ENCODE measurements around the gene CASTOR1.

CASTOR1 gene

DNA sequence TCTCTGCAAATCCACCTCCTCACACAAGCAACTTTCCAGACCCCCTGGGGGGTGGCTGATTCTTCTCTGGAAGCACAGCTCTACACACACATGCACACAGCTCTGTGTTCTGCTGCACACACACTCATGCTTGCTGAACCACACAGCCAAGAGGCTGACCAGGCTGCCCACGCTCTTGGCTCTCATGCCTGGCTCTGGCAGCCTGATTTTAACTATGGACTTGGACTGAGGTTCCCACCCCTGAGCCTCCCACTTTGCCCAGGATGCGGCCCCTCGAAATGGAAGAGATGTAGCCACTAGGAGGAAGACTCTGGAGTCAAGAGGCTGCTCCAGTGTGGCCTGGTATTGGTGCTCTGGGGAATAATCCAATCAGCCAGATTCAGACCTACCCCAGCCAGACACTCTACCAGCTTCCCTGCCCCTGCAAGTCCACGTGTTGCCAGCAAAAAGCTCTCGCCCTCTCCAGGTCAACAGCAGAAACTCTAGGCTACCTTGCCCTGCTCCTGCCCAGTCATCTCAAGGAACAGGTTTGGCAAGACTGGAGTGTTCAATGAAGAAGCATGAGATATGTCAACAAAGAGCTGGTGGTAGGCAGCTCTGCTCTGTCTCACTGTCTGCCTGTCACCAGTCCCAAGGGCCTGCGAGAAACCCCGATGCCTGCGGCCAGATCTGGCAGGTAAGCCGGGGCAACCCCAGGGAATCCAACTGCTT lies 8.8 kb upstream of the CASTOR1 start:
- no peak for DNase-seq

DNA sequence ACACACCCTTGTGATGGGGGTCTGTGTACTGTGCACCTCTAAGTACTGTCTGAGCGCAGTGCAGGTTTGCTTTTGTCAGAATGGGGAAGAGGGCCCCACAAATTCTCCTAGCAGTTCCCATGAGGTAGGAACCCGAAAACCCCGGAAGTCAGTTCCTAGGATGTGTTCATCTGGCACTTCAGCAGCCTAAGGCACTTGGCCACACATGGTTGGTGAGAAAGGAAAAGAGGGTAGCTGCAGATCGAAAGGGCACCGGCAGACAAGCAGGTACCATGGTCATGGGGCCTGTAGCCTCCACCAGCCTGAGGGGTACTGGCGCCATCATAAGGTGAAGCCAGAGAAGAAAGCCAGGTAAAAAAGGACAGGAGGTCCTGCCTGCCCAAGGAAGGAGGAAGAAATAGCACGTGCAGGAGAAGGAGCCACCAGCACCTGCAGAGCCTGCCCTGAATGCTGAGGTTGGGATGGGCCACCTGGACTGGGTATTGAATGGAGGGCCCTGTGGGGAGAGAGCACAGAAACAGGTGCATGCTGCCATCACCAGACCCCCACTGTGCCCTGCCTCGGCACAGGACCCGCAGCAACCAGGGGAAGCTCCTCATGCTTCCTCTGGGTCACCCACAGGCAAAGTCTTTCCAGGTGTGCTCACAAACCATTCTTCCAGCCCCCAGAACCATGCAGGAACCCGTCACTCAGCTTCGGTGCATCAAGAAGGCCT lies 8.1 kb upstream of the CASTOR1 start:
- DNase-seq = no peak

DNA sequence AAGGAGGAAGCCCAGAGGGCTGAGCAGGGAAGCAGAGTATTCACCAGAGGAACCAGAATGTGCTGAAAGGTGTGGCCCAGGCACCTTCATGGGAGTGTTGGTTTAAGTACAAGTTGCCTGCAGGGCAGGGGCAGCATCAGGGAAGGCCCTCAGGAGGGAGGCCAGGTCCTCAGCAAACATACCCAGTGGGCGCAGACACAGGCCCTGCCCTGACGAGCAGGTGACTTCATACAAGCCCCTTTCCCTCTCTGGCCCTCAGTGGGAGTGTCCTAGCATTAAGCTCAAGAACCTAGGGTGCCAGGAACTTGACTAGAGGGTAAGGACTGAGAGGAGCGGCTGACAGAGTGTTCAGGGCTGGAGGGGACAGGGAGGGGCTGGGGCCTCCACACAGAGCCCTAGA lies 7.5 kb upstream of the CASTOR1 start:
- DNase-seq = no peak

DNA sequence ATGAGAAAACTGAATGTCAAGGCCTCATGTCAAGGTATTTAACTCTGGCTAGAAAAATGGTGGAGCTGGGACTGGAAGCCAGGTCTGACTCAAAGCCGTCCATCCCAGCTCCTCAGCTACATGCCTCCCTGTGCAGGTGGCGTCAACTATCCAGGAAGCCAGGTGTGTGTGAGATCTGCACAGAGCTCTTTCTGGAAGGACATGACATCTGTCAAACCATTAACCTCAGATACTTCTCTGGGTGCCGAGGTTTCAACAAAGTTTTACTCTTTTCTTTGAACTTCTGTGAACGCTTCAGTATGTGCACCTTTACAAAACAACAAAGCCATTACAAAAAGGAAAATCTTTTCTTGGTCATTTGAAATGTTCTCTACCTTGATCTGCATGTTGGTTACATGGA lies 7.0 kb upstream of the CASTOR1 start:
- no peak for DNase-seq

DNA sequence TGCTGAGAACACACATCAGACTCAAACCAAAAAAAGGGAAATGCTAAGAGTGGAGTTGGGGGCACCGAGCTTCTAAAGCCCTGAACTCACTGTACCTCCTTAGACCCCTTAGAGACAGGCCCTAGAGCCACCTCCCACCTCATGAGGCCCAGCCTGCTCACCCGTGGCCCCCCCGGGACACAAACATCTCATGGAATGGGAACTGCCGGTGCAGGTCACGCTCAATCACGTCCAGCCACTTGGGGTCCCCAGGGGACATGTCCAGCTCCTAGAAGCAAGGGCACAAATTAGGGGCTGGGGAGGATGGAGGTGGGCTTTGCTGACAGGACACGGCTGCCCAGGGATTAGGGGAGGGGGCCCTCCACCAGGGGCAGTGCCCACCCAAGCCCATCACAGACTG lies 6.3 kb upstream of the CASTOR1 start:
- DNase-seq = no peak

DNA sequence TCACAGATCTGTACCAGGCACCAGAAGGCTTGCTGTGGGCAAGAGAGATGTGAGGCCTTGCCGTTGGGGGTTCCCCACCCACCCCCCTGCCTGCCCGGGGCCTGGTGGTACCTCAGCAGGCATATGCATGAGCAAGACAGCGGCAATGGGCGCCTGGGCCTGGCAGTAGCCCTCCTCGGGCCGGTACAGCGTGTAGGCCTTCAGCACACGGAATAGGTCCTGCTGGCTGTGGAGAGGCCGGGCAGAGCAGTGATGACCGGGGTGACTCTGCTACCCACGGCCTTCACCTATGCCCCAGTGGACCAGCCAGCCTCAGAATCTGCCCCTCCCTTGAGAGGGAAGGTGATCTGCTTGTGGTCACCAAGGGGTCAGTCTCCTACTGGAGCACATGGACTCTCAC lies 5.5 kb upstream of the CASTOR1 start:
- DNase-seq = no peak

DNA sequence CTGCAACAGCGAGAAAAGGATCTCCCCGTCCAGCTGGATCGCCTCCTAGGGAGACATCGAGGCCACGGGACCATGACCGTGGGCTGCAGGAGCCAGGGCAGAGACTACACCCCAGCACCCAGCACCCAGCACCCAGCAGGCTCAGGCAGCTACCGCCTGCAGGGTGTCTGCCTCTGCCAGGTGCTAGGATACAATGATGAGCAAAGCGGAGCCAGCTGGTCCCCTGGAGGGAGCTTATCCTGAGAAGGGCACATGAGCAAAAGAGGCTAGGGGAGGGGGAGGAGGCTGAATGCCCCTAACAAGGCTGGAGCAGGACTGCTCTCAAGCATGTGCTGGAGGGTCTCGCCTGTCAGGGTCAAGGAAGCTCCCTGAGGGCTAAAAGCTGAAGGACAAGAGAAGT lies 4.8 kb upstream of the CASTOR1 start:
- no peak for DNase-seq

DNA sequence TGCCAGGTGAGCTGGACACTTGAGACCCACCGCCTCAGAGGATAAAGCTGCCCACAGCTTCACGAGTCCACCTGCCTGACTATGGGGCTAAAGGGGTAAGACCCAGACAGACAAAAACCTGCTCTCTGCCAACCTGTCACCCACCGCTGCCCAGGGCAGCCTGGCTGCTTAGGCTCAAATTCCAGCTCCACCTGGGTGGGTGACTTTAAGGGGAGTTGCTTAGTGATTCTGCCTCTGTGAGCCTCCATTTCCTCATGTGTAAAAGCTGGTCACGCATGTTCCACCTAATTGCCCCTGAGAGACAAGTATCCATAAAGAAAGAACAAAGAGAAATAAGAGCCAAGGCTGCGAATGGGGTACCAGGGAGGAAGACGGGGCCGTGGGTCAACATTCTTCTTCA lies 3.7 kb upstream of the CASTOR1 start:
- DNase-seq = no peak

DNA sequence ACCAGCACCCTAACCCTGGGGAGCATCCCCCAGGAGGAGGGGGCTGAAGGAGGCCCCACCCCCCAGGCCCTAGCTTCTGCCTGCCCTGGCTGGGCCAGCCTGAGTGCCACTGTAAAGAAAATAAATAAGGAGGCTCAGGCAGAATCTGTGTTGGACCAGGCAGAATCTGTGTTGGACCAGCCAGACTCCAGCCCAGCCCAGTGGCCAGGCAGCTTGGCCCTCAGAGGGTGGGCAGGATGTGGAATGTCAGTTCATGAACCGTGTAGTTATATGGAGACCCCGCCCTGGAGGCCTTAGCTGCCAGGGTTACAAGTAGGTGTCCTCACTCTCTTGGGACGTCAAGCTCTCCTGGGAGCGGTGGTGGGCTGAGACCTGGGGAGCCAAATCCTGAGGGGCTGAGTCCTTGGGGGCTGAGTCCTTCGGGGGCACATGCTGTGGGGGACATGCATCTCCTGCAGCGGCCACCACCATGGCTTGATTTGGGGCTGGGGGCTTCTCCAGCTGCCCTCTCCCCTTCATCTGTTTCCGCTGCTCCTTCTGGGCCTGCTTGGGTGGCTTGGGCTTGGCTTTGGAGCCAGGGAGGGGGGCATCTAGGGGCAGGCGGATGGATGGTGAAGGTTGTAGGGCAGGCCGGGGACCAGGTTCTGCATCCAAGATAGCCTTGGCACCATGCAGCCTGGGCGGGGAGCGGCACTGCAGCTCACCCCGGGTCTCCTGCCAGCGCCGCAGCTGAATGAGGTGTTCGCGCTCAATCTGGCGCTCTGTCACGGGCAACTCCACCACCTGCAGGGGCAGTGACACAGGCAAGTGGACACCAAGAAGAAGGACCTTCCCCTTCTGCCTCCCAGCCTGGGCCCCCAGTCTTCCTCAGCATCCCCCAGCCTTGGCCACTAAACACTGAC lies 3.0 kb upstream of the CASTOR1 start:
- DNase-seq = no peak

DNA sequence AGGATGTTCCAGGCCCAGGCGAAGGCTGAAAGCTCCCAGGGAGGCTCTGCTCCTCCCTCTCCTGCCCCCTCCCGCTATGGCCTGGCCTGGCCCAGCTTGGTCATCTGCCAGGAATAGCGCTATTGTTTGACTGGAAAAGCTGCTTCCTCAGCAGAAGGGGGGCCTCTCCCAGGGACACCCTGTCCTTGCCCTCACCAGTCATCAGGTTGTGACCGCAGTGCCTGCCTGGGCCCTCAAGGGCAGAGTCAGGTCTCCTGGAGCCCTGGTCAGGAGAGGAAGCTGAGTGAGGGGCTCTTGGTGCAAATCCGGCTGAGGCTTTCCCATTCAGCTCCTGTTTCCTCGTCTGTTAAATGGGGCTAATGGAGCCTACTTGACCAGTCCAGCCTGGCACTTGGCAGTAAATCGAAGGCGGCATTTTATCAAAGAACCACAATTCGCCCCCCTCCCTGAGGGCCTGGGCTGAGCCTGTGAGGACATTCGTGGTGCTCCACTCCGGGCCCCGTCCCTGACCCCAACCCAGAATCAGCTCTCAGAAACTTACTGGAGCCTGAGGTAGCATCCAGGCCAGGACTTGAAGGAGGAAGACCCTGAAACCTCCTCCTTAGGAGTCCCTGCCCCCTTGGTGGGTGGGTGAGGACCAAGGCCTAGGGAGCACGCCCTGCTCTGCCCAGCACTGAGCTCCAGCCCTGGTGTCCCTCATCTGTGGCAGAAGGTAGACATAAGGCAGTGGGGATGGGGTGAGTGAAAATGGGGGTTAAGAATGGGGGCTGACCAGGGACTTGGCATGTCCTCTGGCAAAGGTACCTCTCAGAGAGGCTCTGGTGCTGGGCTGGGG lies 2.0 kb upstream of the CASTOR1 start:
- no peak for DNase-seq

DNA sequence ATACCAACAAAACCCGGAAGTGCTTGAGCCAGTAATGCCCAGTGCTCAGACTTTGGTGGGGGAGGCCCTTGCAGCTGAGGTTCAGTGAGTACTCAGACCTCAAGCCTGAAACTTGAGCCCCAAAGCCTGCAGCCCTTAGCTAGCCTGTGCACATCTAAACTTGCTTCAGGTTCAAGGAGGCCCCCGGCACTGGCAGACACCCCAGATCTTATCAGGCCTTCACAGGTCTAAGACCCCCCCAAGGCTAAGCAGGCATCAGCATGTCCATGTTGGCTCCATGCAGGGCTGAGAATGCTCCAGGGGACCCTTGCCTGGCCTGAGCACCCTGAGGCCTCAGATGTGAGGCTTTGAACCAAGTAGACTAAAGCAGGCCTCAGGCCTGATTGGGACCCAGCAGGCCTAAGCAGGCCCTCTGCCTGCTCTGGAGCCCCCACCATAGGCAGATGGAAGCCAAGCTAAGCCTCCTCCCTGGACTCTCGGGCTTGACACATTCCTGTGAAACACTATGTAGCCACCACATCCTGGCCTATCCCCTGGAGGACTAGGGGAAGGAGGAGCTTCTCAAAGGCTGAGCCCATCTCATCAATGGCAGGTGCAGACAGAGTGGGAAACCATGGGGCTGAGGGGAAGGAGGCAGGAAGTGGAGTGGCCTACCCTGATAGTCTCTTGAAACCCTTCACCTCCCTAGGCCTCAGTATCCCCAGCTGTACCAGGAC lies 1.2 kb upstream of the CASTOR1 start:
- DNase-seq = no peak

DNA sequence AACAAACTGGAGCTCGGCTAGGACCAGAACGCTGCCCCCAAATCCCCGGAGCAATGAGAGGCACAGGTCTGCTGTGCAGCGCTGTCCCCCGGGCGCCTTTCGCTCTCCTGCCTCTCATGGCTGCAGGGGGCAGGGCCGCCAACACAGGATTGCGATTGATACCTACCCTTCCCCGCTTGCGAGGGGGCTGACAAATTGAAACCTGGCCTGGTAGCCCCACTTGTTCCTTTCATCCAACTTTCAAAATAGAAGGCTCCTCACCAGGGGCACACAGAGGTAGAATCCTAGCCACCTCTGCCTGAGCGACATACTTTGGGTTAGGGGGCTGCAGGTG lies 642 bp upstream of the CASTOR1 start:
- DNase-seq = no peak

DNA sequence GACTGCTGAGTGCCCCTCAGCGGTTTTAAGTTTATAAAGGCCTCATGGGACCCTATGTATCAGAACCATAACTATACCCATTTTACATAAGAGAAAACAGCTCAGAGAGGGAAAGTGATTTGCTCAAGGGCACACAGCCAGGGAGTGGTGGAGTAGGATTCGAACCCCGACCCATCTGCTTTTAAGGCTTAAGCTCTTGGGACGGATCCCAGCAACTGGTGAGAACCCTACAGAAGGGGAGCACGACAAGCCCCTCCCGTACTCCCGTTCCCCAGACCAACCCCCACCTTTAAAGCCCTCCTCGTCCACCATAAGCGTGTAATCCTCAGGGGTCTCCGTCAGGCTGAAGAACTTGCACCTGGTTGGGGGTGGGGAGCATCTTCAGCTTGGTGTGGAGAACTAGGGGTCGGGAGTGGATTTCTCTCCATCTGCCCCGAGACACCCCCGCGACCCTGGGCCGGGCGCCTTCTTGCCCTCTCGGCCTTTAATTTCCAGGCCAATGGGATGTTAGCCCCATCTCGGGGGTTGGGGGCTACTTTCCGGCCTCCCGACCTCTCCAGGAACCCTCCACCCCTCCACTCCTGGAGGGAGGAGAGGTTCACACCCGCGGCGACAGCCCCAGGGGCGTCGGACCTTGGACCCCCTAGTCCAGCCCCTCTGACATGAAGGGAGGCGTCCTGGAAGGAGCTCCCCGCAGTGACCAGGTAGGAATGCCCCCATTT lies 725 bp downstream of the CASTOR1 start:
- no peak for DNase-seq

DNA sequence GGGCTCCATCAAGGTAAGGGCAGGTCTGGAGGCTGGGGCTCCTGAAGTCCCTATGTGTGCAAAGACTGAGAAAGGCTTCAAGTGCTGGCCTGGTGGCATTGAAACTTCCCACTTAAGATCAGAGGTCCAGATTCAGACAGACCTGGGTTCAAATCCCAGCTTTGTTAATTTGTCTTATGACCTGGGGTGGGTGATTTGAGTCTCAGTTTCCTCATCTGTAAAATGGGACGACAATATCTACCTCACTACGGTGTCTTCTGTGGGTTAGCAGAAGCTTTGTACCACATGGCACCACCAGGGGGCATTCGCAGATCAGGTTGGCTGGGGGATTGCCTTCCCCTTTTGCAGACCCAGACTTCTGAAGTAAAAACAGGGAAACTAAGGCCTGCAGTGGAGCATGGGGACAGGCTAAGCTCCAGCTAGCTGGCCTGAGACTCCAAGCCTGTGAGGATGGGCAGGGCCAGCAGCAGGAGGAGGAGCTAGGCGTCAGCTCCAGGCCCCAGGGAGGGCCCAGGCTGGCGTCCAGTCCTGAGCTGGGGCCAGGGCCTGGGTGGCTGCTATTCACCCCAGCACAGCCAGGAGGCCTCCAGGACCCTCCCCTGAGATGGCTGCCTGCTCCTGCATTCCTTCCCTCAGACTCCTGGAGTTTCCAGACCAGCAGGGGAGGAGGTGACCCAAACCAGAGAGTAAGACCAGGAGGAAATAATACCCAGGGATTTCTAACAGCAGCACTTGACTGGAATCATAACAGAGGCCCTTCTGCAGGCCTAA lies 1.5 kb downstream of the CASTOR1 start:
- peak; percentile 90 for DNase-seq

DNA sequence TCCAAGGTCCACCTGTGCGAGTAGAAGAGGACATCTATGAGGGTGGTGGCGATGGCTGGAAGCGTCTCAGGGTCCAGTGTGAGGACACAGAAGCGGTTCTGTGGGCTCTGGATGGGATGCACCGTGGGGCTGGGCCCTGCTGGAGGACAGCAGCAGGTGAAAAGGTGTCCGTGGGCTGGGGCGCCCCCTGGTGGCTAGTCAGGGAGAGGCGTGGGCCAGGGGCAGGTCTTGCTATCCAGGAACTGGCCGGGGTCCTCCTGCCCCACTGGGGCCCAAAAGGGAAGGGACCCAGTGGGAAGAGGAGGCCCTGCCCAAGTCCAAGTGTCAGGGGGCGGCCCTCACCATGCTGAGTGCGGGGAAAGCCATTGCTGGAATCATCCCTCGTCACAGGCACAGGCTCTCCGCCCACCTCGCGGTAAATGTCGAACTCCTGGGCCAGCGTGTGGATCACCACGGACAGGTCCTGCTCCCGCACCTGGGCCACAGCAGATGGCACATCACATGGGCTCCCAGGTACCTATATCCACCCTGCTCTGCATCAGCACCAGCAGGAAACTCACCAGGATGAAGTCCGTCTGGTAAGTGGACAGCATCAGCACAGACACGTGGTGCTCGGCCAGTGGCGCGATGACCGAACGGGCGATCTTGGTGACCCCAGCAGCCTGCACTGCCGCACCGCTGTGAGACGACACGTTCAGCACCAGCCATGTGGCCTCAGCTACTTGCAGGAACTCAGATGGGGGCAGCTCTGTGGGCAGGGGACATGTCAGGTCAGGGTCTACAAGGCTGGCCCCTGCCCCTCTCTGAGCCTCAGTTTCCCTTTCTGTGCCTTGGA lies 2.3 kb downstream of the CASTOR1 start:
- peak; percentile 90 for DNase-seq

DNA sequence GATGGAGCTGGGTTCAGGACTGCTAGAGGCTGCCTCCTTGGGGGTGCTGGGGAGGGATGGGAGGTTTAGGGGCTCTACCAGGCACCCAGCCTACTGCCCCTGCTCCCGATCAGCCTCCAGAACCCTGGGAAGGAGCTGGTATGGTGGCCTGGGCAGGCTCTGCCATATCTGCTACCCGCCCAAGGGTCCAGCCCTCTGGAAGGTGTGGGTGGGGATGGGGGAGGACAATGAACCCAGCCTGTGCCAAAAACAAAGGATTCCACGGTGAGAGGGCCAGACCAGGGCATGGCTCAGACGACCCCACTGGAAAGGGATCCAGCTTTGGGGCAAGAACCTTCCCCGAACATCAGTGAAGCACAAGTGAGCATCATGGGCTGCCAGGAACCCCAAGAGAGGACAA lies 3.0 kb downstream of the CASTOR1 start:
- DNase-seq = no peak

DNA sequence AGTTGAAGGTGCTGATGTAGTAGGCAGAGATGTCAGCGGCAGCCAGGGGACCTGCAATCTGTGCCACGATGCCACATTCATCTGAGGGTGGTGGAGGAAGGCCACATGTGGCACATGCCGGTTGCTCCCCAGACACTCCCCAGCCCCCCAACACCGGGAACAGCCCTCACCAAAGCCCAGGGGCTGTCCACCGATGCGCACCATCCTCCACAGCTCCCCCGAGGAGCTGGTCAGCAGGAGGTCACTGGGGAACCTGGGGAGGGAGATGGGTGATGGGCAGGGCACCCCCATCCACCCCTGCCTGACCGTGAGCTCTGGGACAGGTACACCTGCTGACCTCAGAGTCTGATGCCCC lies 3.5 kb downstream of the CASTOR1 start:
- DNase-seq = no peak

DNA sequence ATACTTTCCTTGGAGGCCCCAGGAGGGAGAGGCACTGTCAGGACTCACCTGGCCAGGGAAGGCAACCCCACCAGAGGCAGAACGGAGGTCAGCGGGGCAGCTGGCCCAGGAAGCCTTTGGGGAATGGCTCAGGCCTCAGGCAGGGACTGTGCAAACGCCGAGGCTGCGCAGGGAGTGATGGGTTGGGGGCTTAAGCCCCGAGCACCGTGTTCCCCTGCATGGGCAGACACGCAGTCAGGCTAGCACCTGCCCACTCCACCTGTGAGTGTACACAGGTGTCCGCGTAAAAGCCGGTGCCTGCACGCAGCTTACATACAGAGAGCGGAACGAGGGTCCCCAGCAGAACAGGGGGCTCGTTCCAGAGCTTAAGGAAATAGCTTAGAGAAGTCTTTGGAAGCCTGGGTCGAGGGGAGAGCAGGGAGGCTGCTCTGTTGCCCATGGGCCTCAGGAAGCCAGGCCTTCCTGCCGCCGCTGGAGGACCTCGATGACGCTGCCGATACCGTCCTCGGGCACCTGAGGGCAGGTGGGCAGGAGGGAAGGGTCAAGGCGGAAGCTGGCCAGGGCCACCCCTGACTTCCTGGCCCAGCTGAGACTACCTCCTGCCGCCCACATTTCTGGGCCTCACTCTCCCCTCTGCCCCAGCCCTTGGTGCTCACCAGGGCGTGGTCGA lies 4.0 kb downstream of the CASTOR1 start:
- no peak for DNase-seq

DNA sequence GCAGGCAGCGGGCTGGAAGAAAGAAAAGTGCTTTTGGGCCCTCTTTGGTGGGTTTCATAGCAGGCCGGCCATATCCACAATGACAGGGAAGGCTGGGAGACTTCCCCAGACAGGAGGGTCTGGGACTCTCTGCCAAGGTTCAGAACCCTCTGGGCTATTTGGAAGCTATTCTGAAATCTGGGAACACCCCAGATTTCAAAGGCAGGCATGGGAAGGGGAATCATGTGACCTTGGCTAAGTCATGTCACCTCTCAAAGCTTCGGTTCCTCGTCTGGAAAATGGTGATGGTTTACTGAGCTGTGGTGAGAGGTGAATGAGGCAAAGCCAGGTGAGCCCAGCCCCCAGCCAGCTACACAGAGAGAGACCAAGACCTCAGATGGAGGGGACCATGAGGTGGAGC lies 4.6 kb downstream of the CASTOR1 start:
- no peak for DNase-seq

Data from activated CD4-positive, alpha-beta T cell treated with anti-CD3 and anti-CD28 coated beads, Interleukin-10, Interleukin-2, amounts not matched to agents 100 ng/mL and 50 ng/mL, durations not matched to agents 16 hours and 8 hours (primary cell).